RWPE2 (cell line): ENCODE results near the gene PIGH.
"Not testable (repeated sequence)": the region's sequence is repeated elsewhere in the genome, so short reads cannot be mapped to it uniquely, and the experiment has no call there.

Experiments
- ATAC-seq: fragments of 200-7000 bp; cut with Tn5 transposase; 3 replicates; pipeline ENCODE4 v1.9.1; 2021; ENCODE audit warnings: low read depth
- DNase-seq: peaks from one replicate; pipeline ENCODE4 v3.0.0-alpha.2; 2020; ENCODE audit warnings: low spot score
- H3K27ac ChIP-seq: fragments of 450-650 bp; 2 replicates; pipeline ENCODE4 v1.5.1; 2017; ENCODE audit warnings: mild to moderate bottlenecking; ENCODE audit not compliant: poor library complexity, severe bottlenecking
- H3K27me3 ChIP-seq: fragments of 250-450 bp; sonication (Bioruptor Pico); 2 replicates; pipeline ENCODE4 v1.5.1; 2021; ENCODE audit warnings: mild to moderate bottlenecking, moderate library complexity; ENCODE audit not compliant: insufficient read depth, poor library complexity, severe bottlenecking
- H3K36me3 ChIP-seq: fragments of 250-450 bp; sonication (Bioruptor Pico); 2 replicates; pipeline ENCODE4 v1.5.1; 2020; ENCODE audit warnings: low read depth, mild to moderate bottlenecking, moderate library complexity
- H3K4me1 ChIP-seq: fragments of 250-450 bp; sonication (Bioruptor Pico); 2 replicates; pipeline ENCODE4 v1.5.1; 2021; ENCODE audit warnings: mild to moderate bottlenecking, moderate library complexity; ENCODE audit not compliant: insufficient read depth, poor library complexity, severe bottlenecking
- H3K4me3 ChIP-seq: fragments of 250-450 bp; sonication (Bioruptor Pico); 2 replicates; pipeline ENCODE4 v1.5.1; 2021; ENCODE audit warnings: mild to moderate bottlenecking, moderate library complexity; ENCODE audit not compliant: severe bottlenecking
- H3K9me3 ChIP-seq: fragments of 250-450 bp; sonication (Bioruptor Pico); 2 replicates; pipeline ENCODE4 v1.5.1; 2021; ENCODE audit warnings: mild to moderate bottlenecking, moderate library complexity; ENCODE audit not compliant: severe bottlenecking
- CTCF ChIP-seq: fragments of 450-650 bp; IDR thresholded peaks from one replicate; pipeline ENCODE4 v1.5.1; 2017; ENCODE audit warnings: mild to moderate bottlenecking, moderate library complexity; ENCODE audit not compliant: poor library complexity, severe bottlenecking

The PIGH gene

GRCh38 chr14:67602076-67602475, 2.0 kb upstream of the PIGH start:
- Histone ChIP-seq H3K4me3 (no peak overlapping the region), H3K9me3 (no peaks in the 10 kb centered on the region), H3K27me3 (no peaks in the 10 kb centered on the region), H3K27ac (no peak overlapping the region), H3K36me3 (no peaks in the 10 kb centered on the region), H3K4me1 (no peaks in the 10 kb centered on the region)
- DNase-seq: no peak
- ATAC-seq: no peak
- no peak for TF ChIP-seq CTCF

GRCh38 chr14:67600562-67600974, 500 bp upstream of the PIGH start:
- peak overlapping the region; percentile 30 for H3K27ac ChIP-seq
- H3K27me3 ChIP-seq, H3K36me3 ChIP-seq, ATAC-seq, H3K9me3 ChIP-seq, DNase-seq, H3K4me1 ChIP-seq: not testable (repeated sequence)
- H3K4me3 ChIP-seq: peak overlapping the region; percentile 78

- ATAC-seq: no peak
- Histone ChIP-seq H3K4me1 (no peaks in the 10 kb centered on the region), H3K36me3 (peaks cover 38% of the 10 kb centered on the region)
Observed at GRCh38 chr14:67595392-67595791, 4.7 kb downstream of the PIGH start.

GRCh38 chr14:67593650-67594049, 6.4 kb downstream of the PIGH start:
- H3K36me3 ChIP-seq: peaks cover 52% of the 10 kb centered on the region
- not testable (repeated sequence) for ATAC-seq, H3K4me1 ChIP-seq, H3K27me3 ChIP-seq, DNase-seq, H3K9me3 ChIP-seq, H3K4me3 ChIP-seq, H3K27ac ChIP-seq

More at GRCh38 chr14:67595392-67595791, 4.7 kb downstream of the PIGH start:
- Histone ChIP-seq H3K27ac (no peak overlapping the region), H3K9me3 (no peaks in the 10 kb centered on the region), H3K27me3 (no peaks in the 10 kb centered on the region), H3K4me3 (no peak overlapping the region)
- DNase-seq: no peak
- TF ChIP-seq CTCF: no peak

GRCh38 chr14:67589204-67589770, 10.8 kb downstream of the PIGH start:
- Histone ChIP-seq H3K36me3 (peaks cover 67% of the 10 kb centered on the region), H3K27me3 (no peaks in the 10 kb centered on the region)
- no peak for ATAC-seq

More at GRCh38 chr14:67589204-67589770, 10.8 kb downstream of the PIGH start:
- Histone ChIP-seq H3K9me3 (no peaks in the 10 kb centered on the region), H3K27ac (no peak overlapping the region), H3K4me1 (no peaks in the 10 kb centered on the region), H3K4me3 (no peak overlapping the region)
- DNase-seq: no peak
- no peak for TF ChIP-seq CTCF
